ENCODE measurements around the gene SUSD2. TPM values are rescaled to one million over a fixed set of nuclear protein-coding genes. Genes with fewer than 3 reads are reported as not detected.

SUSD2 gene
- total and polyA plus RNA-seq, 2 of the 8 experiments (the other 6 are each of a cell fraction or from before 2014, with no cell fraction given) = 2.0 to 4.8 TPM

- no peaks in the 10 kb centered on the region for H3K79me1 ChIP-seq (ENCODE audit: low read depth, low read length)
- no peak overlapping the region for H3K4me3 ChIP-seq (ENCODE audit: extremely low read depth in 1 of 4, insufficient read depth in 2 of 4, low read depth in 3 of 4, low read length in 4 of 4)
- no peak overlapping the region for H2BK120ac ChIP-seq (replicated peaks; ENCODE audit: low read depth, low read length)
- H4K8ac ChIP-seq (ENCODE audit: extremely low read depth, insufficient read depth, low read length) = peak overlapping the region; percentile 4; the same call in 1 of the 2 replicates
- CTCF ChIA-PET (ENCODE audit: partially characterized antibody) = interaction anchor here (1.7 to 3.4 kb wide), 2 partner anchors 14 to 46 kb away, joined by 4 to 8 read pairs; no protein-coding TSS in a partner anchor
- no peak overlapping the region for H2BK20ac ChIP-seq (ENCODE audit: low read length)
- POLR2A ChIA-PET (ENCODE audit: partially characterized antibody) = no interaction called here
- no peak overlapping the region for H4K91ac ChIP-seq (replicated peaks; ENCODE audit: insufficient read length, low read length)
- no peak overlapping the region for H3K4ac ChIP-seq (replicated peaks; ENCODE audit: insufficient read length, low read depth, low read length)
- no peak overlapping the region for H3K18ac ChIP-seq (ENCODE audit: extremely low read depth, low read length)
- H3K23ac ChIP-seq (ENCODE audit: insufficient read length) = no peak overlapping the region
- H2AFZ ChIP-seq (ENCODE audit: low read length) = no peak overlapping the region
- H3K9me3 ChIP-seq (ENCODE audit: insufficient read depth in 2 of 2, low read depth in 1 of 2, low read length in 1 of 2) = no peaks in the 10 kb centered on the region
- no peak for FAIRE-seq
- H3K36me3 ChIP-seq (ENCODE audit: control insufficient read depth in 2 of 4, insufficient read depth in 4 of 4, low read length in 3 of 4) = no peaks in the 10 kb centered on the region
- H3K27ac ChIP-seq (ENCODE audit: low read depth, low read length) = no peak overlapping the region
- H3K23me2 ChIP-seq (ENCODE audit: low read depth, low read length) = no peaks in the 10 kb centered on the region; the same call in 1 of the 2 replicates
- no peak overlapping the region for H2BK15ac ChIP-seq (ENCODE audit: low read length)
- H4K20me1 ChIP-seq (replicated peaks in 1 of 2; ENCODE audit: control insufficient read depth in 1 of 2, insufficient read depth in 2 of 2, low read length in 2 of 2) = no peaks in the 10 kb centered on the region
- no peak overlapping the region for H3K14ac ChIP-seq (ENCODE audit: insufficient read length)
- H3K56ac ChIP-seq (replicated peaks; ENCODE audit: insufficient read length, low read depth, low read length) = no peak overlapping the region
- H3K79me2 ChIP-seq (ENCODE audit: control insufficient read depth in 1 of 2, insufficient read depth in 2 of 2, low read length in 2 of 2) = no peaks in the 10 kb centered on the region
- no peak overlapping the region for H2BK12ac ChIP-seq (ENCODE audit: low read depth, low read length)
- no peak for DNase-seq (ENCODE audit: low read depth in 1 of 2, low spot score in 2 of 2)
- peaks cover 0 to 17% (median 10%) of the 10 kb centered on the region in 4 experiments; a peak in 6 of 7 replicates for H3K4me1 ChIP-seq (replicated peaks in 1 of 4; ENCODE audit: control insufficient read depth in 3 of 4, insufficient read depth in 4 of 4, low read length in 3 of 4)
- H2AK5ac ChIP-seq (ENCODE audit: low read depth, low read length) = no peak overlapping the region
- H4K5ac ChIP-seq (ENCODE audit: insufficient read length, low read depth, low read length) = no peak overlapping the region
- no peak overlapping the region for H3K9ac ChIP-seq (replicated peaks in 1 of 4; ENCODE audit: extremely low read depth in 1 of 4, low read depth in 3 of 4, low read length in 3 of 4)
- no peak overlapping the region for H2BK5ac ChIP-seq (ENCODE audit: low read depth, low read length)
- no peak overlapping the region for H3K4me2 ChIP-seq (ENCODE audit: insufficient read depth in 1 of 2, low read depth in 2 of 2, low read length in 2 of 2)
- H3K27me3 ChIP-seq (replicated peaks in 1 of 4; ENCODE audit: control insufficient read depth in 3 of 4, extremely low read depth in 1 of 4, insufficient read depth in 3 of 4, low read length in 3 of 4) = no peaks in the 10 kb centered on the region
- WGBS, 2 experiments (ENCODE audit: extremely low coverage in 1 of 2, insufficient coverage in 1 of 2, insufficient read length in 1 of 2, insufficient replicate concordance in 2 of 2, low coverage in 1 of 2, low lambda C conversion rate in 2 of 2, missing lambda C conversion rate in 1 of 2) = 92% methylated on average over 14 of the region's 16 CpGs; no CpG with 5 or more reads in 1 of the 2 experiments
- TF ChIP-seq ATF3 (IDR thresholded peaks at IDR 0.05; ENCODE audit: insufficient read depth, low read depth, low read length) = no peak
- no peak for TF ChIP-seq EZH2 (IDR thresholded peaks at IDR 0.05; ENCODE audit: low read depth, low read length, severe bottlenecking)
- no peak for TF ChIP-seq TEAD4 (IDR thresholded peaks at IDR 0.05; ENCODE audit: low read depth, low read length)
- TF ChIP-seq, protein P1, sequence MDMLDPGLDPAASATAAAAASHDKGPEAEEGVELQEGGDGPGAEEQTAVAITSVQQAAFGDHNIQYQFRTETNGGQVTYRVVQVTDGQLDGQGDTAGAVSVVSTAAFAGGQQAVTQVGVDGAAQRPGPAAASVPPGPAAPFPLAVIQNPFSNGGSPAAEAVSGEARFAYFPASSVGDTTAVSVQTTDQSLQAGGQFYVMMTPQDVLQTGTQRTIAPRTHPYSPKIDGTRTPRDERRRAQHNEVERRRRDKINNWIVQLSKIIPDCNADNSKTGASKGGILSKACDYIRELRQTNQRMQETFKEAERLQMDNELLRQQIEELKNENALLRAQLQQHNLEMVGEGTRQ (IDR thresholded peaks at IDR 0.05; ENCODE audit: low read length) = no peak
- TF ChIP-seq TBP (IDR thresholded peaks at IDR 0.05; ENCODE audit: low read depth, low read length) = no peak
- TF ChIP-seq POLR2AphosphoS5 (IDR thresholded peaks at IDR 0.05; ENCODE audit: low read depth, low read length) = no peak
- no peak for TF ChIP-seq RFX5 (IDR thresholded peaks at IDR 0.05; ENCODE audit: borderline replicate concordance, low read depth, low read length)
- TF ChIP-seq TAF7 (optimal IDR thresholded peaks at IDR 0.05; ENCODE audit: borderline replicate concordance, low read depth, low read length) = no peak
- TF ChIP-seq FOSL1 (IDR thresholded peaks at IDR 0.05; ENCODE audit: insufficient read depth, low read depth, low read length) = no peak
- no peak for TF ChIP-seq GTF2F1 (IDR thresholded peaks at IDR 0.05; ENCODE audit: borderline replicate concordance, low read depth, low read length)
- no peak for TF ChIP-seq RBBP5 (IDR thresholded peaks at IDR 0.05; ENCODE audit: borderline replicate concordance, low read depth, low read length)
- TF ChIP-seq EGR1 (IDR thresholded peaks at IDR 0.05; ENCODE audit: borderline replicate concordance, low read depth, low read length) = no peak
Measured at GRCh38 chr22:24185001-24185500, 3.8 kb downstream of the SUSD2 start.
